HG03060 (cell line): ENCODE measurements around the gene CCR9.

Experiments used
- ATAC-seq: cut with Tn5 transposase; IDR thresholded peaks from one replicate; pipeline ENCODE4 v1.9.1; 2021; ENCODE audit warnings: low read depth, moderate number of reproducible peaks; ENCODE audit not compliant: unreplicated experiment

CCR9 gene

DNA sequence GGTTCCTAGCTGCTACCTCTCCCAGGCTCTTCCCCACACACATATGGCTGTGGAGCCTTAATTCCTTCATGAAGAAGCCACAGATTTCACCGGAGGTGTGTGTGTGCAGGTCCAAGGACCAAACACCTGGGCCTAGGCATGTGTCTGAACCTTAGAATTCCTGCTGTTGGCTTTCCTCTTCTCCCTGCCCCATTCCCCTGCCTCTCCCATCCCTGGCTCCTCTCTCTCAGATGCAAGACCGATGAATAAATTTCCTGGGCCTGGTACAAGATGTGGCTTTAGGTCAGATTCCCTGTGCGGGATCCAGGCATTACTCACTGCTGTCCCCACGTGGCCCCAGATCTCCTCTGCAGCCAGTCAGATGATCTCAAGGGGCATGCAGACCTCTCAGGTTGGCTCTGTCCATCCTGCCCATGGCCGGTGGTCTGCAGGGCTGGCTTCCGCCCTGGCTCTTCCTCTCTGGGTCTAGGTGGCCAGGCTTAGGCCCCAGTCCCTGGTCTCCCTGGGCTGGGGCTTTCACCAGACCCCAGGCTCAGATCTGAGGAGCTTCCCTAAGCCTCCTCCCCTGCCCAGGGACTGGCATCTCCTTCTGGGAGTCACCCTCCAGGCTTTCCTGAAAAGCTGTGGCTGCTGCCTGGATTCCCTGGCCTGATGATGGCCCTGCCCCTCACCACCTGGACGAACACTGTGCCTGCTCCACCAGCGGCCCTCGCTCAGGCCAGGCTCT is 20.5 kb downstream of the CCR9 start:
- no peak for ATAC-seq

DNA sequence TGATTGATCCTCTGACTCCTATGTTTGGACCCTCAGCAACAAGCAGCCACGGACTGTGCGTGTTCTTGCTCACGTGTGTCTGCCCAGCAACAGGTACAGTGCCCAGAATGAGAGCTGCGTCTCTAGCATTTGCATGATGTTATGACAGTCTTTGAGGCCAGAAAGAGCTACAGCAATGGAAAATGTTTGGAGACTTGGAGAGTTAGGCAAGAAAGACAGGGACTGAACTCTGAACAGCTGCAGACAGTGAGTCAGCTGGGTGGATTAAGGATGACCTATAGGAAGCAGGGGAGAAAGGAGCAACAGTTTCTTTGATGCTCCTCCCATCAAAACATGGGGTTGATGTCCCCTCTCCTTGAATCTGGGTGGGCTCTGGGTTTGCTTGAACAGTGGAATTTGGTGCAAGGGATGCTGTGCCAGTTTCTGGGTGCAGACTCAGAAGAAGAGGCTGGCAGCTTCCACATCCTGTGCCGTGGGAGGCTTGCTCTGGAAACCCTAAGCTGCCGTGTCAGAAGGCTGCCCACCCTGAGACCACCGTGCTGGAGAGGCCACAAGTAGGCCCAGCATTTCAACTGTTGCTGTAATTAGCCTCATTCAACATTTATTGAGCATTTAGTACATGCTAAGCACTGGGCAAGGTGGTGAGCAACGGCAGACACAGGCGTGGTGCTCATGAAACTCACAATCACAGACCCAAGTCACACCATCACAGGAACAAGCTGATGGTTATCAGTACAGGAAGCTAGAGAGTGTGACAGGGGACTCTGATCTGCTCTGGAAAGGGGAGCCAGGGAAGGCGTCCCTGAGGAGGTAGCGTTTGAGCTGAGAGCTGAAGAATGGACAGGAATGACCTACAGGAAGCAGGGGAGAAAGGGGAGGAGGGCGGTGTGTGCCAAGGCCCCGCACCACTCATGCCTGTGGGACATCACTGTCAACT is 21.7 kb downstream of the CCR9 start:
- ATAC-seq, result no peak

GRCh38 chr3:45908761-45909160 is 22.4 kb downstream of the CCR9 start:
- no peak for ATAC-seq

DNA sequence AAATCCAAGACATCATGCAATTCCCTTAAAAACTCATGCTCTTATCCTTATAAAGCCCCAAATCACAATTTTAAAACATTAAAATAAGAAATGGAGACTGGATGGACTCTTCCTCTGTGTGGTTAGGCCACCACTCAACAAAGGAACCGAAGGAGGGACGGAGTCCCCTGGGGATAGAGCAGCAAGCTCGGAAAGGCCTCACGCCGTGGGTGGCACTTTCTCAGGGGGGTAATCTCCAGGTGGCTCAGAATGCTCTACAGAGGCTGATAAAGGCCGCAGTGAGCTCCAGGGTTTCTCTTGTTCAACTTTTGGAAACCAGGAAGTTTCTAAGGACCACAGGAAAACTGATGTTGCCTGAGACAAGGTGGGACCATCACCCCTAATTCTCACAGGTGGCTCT is 23.2 kb downstream of the CCR9 start:
- ATAC-seq, result no peak

DNA sequence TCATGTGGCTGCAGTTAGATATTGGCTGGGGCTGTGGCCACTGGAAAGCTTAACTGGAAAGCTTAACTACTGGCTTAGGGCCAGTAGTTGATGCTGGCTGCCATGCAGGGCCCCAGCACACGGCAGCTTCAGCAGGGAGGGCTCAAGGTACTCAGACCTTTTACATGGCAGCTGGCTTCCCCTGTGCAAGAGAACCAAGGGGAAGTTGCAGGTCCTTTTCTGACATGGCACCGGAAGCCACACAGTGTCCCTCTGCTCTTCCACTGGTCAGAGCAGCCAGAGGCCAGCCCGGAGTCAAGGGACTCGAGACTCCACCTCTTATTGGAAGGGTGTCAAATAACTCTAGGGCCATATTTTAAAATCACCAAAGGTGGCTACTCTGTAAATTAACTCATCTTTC is 24.5 kb downstream of the CCR9 start:
- no peak for ATAC-seq

- no peak for ATAC-seq
Measured at GRCh38 chr3:45911511-45912226, 25.3 kb downstream of the CCR9 start.

- ATAC-seq, result no peak
Measured at GRCh38 chr3:45912435-45912834, 26.1 kb downstream of the CCR9 start.

DNA sequence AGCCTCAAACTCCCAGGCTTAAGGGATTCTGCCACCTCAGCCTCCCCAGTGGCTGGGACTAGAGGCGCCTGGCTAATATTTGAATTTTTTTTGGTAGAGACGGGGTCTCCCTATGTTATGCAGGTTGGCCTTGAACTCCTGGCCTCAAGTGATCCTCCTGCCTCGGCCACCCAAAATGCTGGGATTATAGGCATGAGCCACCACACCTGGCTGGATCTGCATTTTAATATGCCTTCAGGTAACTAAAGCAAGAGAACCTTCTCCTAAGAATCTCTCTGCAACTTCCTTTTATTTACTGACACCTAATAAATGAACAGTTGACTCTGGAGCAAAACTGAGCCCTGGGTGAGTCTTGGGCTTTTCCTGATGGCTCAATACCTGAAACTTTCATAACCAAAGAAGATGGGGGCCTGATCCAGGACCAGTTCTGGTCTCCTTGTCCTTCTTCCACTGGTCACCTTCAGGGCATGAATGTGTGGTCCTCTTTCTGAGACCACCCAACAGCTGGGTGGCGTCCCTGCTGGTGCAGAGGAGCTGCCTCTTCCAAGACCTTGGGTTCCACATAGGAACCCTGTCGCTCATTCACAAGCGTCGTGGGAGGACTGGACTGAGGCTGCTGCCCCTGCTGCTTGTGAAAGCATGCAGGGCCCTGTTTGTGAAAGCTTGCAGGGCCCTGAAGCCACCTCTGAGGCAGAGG is 28.2 kb downstream of the CCR9 start:
- ATAC-seq, result no peak

- no peak for ATAC-seq
Measured at GRCh38 chr3:45915059-45915439, 28.7 kb downstream of the CCR9 start.

- ATAC-seq, result peak; percentile 88
Measured at GRCh38 chr3:45915518-45916231, 29.3 kb downstream of the CCR9 start.

DNA sequence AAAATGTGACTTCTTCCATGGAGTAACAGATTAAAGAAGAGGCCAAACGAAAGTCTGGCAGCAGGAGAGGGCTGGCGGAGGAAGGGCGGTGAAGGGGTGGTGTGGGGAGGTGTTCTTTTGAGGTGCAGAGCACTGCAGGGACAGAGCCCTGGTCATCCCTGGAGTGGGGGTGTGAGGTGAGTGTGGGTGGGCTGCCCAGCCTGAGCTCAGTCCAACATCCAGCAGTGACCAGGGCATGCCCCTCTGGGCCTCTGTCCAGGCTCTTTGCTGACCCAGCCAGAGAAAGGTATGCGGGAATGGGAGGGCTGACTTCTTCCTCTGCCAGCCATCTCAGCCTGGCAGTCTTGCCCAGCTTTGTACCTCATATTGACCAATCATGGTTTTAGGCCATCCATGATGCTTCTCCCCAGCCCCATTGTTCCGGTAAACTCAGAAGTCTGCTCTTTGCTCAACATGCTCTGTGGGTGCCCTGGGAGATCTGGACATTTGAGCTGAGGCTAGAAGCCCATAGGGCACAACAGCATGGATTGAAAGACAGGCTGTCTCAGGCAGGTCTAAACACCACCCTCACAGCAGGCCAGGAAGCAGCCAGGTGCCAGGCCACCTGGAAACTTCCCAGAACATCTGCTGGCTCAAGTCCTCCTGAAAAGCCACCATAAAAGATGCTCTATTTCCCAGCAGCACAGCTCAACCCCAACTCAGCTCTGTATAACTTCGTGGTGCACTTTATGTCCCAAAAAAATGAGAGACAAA is 31.0 kb downstream of the CCR9 start:
- ATAC-seq, result no peak

GRCh38 chr3:45921158-45922038 is 35.1 kb downstream of the CCR9 start:
- no peak for ATAC-seq

GRCh38 chr3:45922039-45922326 is 35.6 kb downstream of the CCR9 start:
- no peak for ATAC-seq

DNA sequence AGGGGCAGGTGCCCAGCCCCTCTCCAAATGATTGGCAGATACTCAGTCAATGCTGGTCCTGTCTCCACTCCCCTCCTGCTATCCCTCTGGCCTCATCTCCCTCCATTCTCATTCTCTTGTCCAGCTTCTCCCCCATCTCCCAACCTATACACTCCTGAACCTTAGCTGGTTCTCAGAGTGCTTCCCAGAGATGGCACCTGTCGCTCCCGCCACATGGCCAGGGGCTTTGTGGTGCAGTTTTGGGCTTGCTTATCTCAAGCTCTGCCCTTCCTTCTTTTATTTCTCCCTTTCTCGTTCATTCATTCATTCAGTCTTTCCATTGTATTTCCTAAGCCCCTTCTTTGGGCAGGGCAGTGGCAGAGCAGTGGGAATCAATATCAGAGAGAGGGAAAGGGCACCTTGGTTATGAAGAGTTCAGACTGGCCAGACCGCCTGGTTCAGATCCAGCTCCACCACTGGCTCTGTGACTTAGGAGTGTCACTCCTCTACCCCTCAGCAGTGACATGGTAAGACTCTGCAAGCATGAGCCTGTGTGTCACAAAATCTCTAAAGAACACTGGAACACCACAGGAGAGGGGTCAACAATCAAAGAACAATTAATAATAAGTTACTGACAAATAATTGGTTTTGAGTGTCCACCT is 36.7 kb downstream of the CCR9 start:
- ATAC-seq, result no peak

DNA sequence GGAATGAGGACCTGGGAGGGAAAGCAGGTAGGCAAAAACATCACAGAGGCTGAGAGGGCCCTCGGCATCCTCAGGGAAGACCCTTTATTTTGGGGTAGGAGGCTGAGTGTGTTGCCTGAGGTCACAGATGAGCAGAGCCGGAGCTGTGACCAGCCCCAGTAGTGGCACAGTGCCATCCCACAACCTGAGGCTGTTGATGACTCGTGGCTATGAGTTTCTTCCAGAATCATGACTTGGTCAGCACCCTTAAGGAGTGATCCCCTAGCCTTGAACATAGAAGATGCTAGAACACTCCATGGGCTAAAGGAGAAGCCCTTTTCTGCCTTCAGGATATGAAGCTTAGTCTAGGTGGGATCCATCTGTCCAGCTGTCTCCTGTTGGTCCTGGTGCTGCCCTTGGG is 37.4 kb downstream of the CCR9 start:
- no peak for ATAC-seq

DNA sequence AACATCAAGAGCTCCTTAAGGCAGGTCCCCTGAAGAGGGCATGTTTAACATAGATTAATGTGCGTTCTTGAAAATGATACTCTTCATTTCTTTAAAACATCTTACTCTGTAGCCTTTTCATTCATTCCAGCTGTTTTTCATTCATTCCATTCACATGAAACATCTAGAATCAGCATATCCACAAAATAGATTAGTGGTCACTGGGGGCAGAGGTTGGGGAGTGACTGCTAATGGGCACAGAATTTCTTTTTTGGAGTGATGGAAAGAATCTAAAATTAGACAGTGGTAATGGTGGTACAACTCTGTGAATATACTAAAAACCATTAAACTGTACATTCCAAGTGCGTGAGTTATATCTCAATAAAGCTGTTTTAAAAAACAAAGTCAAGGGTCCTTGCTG is 41.5 kb downstream of the CCR9 start:
- ATAC-seq, result no peak

DNA sequence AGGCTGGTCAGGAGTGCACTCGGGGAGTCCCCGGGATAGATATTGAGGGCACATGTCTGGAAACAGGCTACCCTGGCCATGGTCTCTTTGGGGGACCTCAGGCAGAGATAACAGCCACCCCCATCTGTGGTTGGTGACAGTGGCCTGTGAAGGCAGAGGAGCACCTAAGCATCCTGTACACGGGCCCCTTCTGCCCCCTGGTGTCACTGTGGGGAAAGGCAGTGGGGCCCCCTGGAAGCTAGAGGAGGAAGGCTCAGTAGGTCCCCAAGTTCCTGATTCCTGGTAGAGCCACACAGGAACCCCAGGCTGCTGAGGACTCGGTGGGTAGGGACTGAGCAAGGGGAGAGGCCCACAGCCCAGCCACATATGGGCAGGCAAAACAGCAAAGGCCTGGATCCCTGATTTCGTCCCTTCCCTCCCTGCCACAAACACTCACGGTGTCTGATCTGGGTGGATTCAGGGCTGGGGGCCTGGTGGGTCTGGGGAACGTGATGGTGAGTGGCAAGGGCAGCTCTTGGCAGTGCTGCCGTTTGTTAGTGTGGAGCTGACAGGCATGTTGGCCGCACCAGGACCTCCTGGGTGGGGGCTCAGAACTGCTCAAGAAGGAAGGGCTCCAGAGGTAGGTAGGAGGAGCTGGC is 42.8 kb downstream of the CCR9 start:
- no peak for ATAC-seq

- ATAC-seq, result no peak
Measured at GRCh38 chr3:45931496-45931895, 45.2 kb downstream of the CCR9 start.
